ENCODE results near the gene YWHAQ.

Gene YWHAQ

DNA sequence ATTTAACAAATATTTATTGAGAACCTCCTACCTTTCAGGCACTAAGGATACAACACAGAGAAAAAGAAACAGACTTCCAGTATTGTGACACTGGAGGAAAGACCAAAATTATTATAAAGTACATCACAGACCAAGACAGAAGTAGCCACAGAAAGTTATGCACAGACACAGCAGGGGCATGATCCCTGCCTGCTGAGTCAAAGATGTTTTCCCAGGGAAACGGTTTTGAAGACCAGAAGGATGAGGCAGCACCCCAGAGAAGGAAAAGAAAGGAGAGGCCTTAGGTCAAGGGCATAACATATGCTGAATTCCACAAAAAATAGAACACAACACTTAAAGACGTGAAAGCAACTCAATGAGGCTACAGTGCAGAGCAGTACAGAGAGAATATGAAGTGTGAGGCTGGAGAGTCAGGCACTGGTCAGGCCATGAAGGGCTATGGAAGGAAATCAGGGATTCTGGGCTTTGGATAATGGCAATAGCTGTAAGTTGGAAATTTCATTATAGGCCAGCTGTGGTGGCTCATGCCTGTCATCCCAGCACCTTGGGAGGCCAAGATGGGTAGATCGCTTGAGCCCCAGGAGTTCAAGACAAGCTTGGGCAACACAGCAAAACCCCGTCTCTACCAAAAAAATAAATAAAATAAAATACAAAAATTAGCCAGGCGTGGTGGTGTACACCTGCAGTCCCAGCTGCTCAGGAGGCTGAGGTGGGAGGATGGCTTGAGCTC lies 83.4 kb downstream of the YWHAQ start:
- no peak for DNase-seq

DNA sequence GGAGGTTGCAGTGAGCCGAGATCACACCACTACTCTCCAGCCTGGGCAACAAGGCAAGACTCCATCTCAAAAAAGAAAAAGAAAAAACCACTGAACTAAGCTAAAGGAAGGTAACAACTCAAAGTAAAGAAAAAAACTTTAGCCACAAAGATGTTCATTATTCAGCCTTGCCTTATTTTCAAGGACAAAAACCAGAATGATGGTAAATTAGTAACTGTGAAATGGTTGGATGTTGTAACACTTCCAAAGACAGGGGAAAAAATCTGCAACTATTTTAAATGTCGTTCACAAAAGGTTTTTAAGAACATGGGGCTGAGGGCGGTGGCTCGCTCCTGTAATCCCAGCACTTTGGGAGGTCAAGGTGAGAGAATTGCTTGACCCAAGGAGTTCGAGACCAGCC lies 85.3 kb downstream of the YWHAQ start:
- no peak for DNase-seq

DNA sequence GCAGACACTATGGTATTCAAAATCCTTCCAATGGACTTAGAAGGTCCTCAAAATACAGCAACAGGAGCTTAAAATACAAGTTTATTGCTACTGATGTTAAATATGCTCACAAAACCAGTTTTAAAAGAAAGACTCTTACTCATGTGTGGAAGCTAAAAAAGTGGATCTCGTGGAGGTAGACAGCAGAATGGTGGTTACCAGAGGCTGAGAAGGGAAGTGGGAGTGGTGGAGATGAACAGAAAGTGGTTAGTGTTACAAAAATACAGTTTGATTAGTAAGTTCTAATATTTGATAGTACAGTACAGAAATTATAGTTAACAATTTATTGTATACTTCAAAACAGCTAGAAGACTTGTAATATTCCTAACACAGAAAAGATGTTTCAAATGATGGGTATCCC lies 87.2 kb downstream of the YWHAQ start:
- no peak for DNase-seq

DNA sequence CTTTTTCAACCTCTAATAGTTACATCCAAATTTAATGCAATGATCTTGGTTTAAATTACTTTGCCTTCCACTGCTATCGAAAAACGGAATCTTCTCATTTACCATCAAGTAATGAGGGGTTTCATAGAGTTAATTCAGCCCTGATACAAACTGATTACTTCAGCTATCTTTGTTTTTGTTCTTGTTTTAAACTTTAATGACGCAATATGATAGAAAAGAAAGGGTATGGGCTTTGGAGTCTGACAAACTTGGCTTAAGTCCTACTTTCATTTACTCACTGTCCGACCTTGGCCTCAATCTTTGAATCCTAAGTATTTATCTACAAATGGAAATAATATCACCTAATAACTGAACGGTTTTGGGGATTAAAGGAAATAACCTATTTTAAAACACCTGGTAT lies 91.3 kb downstream of the YWHAQ start:
- DNase-seq: no peak

DNA sequence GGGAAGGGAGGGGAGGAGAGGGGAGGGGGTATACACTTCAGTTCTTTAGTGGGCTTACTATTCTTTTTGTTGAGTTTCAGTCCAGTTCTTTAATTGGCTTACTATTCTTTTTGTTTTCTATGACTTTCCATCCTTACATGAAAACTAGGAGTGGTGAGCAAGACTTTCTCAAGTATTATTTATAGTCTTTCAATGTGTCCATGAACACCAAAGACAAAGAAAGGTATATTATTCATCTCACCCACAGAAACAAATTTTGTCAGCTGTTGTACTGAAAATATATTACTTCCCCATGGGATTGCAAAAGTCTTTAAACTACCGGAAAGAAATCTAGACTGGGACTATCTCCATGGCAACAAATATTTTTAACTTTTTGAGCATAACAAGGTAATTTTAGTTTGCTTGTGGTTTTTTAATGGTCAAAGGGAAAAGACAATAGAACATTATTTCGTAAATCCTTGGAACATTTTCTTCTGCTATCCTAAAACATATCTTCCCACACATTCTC lies 92.7 kb downstream of the YWHAQ start:
- no peak for DNase-seq

DNA sequence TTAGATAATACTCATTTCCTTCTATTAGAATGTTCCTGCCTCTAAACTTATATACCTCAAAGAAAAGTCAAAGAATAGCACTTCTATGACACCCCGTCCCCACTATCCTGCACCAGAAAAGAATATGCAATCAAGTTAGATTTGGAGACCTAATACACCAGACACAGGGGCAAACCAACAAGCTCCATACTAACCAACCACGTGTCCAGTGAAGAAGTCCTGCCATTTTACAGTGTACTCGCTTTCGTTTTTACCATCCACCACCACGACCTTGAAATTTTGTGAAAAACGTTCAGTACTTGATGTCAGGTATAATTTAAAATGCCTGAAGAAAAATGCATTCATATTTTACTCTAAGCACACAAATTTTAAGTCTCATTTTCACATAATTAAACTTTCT lies 94.3 kb downstream of the YWHAQ start:
- no peak for DNase-seq

DNA sequence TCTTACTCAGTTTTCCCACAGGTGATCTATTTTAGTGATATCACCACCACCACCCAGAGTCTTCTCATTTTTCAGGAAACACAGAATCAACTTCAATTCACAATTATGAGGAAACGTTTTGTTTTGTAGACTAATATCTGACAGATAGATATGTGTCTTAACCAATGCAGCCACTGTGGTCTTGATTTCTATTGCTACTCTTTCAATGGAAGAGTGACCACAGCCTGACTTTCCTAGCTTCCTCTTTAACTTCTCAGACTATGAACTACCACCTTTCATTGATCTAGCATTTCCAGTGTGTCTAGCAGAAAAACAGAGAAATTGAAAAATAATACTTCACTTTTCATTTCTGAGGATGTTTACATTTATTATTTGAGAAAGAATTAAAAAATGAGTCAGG lies 95.6 kb downstream of the YWHAQ start:
- no peak for DNase-seq
